Muscle of leg (tissue), 11 donors: ENCODE measurements around the gene PURB. TPM values are rescaled to one million over a fixed set of nuclear protein-coding genes. Genes with fewer than 3 reads are reported as not detected.
"Not testable (repeated sequence)": the region's sequence is repeated elsewhere in the genome, so short reads cannot be mapped to it uniquely, and the experiment has no call there.

Experiments used
- DNase-seq: peaks from one replicate; pipeline ENCODE4 v3.0.0; 2013
- H3K27ac ChIP-seq: one replicate; pipeline ENCODE4 v1.5.1; 2013; ENCODE audit warnings: mild to moderate bottlenecking, low read length, control low read depth
- H3K27me3 ChIP-seq: one replicate; pipeline ENCODE4 v1.6.1; 2013; ENCODE audit warnings: low read length; ENCODE audit not compliant: control insufficient read depth, insufficient read depth
- H3K36me3 ChIP-seq: one replicate; pipeline ENCODE4 v1.6.1; 2013; ENCODE audit warnings: low read length; ENCODE audit not compliant: control insufficient read depth, insufficient read depth
- H3K4me1 ChIP-seq: one replicate; pipeline ENCODE4 v1.6.1; 2013; ENCODE audit warnings: low read length; ENCODE audit not compliant: control insufficient read depth, insufficient read depth
- H3K4me3 ChIP-seq: one replicate; pipeline ENCODE4 v1.5.1; 2013; ENCODE audit warnings: low read length, control low read depth
- H3K9me3 ChIP-seq: replicated peaks from 2 replicates; pipeline ENCODE4 v1.6.1; 2013; ENCODE audit warnings: low read depth, low read length; ENCODE audit not compliant: control insufficient read depth
- WGBS: methylation state at CpG from one replicate; pipeline ENCODE4 v1.1.5; 2013; ENCODE audit warnings: missing lambda C conversion rate; ENCODE audit not compliant: insufficient coverage; 5-methylcytosine and 5-hydroxymethylcytosine counted together
- polyA plus RNA-seq, 8 donors: library from polyadenylated mRNA; unstranded; fragments of 120-200 nt; gene quantifications; one replicate each; pipeline versions ENCODE4 v1.2.1 to v1.2.3, GENCODE V29; 2013; ENCODE audit warnings: inconsistent platforms in 1 of 8, low replicate concordance in 1 of 8; ENCODE audit not compliant: insufficient read length in 8 of 8, insufficient read depth in 1 of 8
- total RNA-seq: library from RNA; stranded (reverse); fragments of 120-200 nt; gene quantifications from one replicate; pipeline ENCODE4 v1.2.4, GENCODE V29; 2013

Gene PURB
- total and polyA plus RNA-seq, 9 donors, result 18.6 to 41.2 (median 30.3) TPM

DNA sequence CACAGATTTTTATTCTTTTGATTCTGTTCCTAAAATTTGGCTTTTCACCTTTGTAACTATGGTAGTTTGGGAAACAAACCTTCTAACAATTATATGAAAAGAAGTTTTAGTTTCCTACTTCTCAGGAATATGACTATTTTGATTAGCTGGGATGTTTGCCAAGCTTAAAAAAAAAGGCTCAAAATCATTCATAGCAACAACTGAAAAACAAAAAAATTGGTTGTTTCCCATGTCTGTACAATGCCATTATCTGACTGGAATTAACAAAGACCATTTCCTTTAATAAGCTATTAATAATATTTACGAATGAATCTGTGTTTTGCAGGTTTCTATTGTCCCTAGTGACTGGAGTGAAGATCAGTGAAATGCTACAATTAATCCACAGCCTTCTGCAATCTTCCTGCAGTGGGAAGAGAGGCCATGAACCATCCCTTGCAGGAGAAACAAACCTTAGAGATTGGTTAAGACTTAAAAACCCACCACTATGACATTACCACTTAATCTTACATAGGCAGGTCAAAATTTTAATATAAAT lies 4.2 kb downstream of the PURB start:
- H3K27ac ChIP-seq, result no peak overlapping the region
- peak overlapping the region; percentile 27 for H3K4me3 ChIP-seq
- no CpG with 5 or more reads among the region's 1 CpG for WGBS
- DNase-seq, result no peak
- no peaks in the 10 kb centered on the region for H3K27me3 ChIP-seq
- H3K36me3 ChIP-seq, result peaks cover 19% of the 10 kb centered on the region
- no peaks in the 10 kb centered on the region for H3K9me3 ChIP-seq
- H3K4me1 ChIP-seq, result peaks cover 26% of the 10 kb centered on the region

DNA sequence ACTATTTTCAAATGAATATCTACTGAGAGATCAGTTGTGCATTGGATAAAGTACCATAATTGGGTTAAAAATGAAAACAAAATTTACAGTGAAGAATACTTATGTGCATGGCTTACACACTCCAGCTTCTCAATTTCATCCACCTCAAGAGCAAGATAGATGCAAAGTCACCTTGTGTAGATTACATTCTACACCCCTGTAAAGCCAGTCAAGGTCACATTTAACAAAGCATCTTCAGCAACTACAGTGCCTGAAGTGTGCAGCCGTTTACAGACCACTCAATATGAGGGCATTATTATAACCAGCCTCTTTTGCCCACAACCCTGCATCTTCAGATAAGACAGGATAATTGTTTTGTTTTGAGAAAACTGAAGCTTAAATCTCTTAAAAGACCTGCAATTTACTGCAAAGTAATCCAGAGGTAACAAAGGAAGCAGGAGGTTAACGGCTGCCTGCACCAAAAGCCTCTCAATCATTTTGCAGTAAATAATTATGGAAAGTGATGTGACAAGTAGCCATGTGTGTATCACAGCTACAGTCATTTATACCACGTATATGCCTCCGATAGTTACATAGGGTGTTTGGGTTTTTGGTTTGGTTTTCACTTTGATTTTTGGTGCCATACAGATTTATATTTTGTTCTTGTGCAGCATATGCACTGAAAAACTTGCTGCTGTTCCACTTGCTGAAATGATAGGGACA lies 4.9 kb downstream of the PURB start:
- H3K4me1 ChIP-seq, result peaks cover 23% of the 10 kb centered on the region
- WGBS, result no CpG with 5 or more reads among the region's 4 CpGs
- peaks cover 19% of the 10 kb centered on the region for H3K36me3 ChIP-seq
- peak overlapping the region; percentile 27 for H3K4me3 ChIP-seq
- H3K9me3 ChIP-seq, result no peaks in the 10 kb centered on the region
- H3K27ac ChIP-seq, result no peak overlapping the region
- no peak for DNase-seq
- no peaks in the 10 kb centered on the region for H3K27me3 ChIP-seq

DNA sequence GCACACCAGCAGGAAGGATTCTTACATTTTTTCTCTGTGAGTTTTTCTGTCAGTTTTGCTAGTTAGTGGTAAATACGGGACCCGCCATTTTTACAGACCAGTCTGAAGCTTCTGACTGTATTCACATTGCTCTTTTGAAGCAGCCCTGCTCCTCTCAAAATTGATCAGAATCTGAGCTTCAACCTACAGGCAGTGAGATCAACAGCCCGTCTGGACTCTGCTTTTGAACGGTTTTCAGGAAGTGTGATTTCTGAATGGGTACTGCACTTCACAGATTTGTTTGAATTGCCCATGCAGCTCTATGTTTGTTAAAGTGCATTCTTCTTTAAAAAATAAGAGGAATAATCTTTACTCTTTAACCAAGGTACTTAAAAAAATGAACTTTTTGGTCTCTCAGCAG lies 8.9 kb downstream of the PURB start:
- Histone ChIP-seq H3K4me1 (peaks cover 6% of the 10 kb centered on the region), H3K9me3 (no peaks in the 10 kb centered on the region), H3K4me3 (no peak overlapping the region), H3K36me3 (peaks cover 5% of the 10 kb centered on the region), H3K27ac (no peak overlapping the region), H3K27me3 (no peaks in the 10 kb centered on the region)
- no CpG with 5 or more reads among the region's 4 CpGs for WGBS
- no peak for DNase-seq

DNA sequence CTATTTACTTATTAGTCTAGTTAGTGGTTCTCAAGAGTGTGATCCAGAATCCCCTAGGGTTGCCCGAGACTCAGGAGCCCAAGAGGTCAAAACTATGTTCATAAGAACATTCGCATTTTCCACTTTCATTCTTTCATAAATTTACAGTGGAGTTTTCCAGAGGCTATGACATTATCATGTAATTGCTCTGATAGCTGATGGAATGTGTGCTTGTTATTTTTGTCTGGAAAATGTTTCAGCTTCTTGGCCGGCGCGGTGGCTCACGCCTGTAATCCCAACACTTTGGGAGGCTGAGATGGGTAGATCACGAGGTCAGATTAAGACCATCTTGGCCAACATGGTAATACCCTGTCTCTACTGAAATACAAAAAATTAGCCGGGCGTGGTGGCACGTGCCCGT lies 10.1 kb downstream of the PURB start:
- 91% methylated on average over 4 of the region's 11 CpGs for WGBS
- H3K27me3 ChIP-seq, result no peaks in the 10 kb centered on the region
- no peaks in the 10 kb centered on the region for H3K9me3 ChIP-seq
- no peak for DNase-seq
- peaks cover under 1% of the 10 kb centered on the region for H3K36me3 ChIP-seq
- H3K27ac ChIP-seq, result no peak overlapping the region
- H3K4me3 ChIP-seq, result no peak overlapping the region
- H3K4me1 ChIP-seq, result no peaks in the 10 kb centered on the region

DNA sequence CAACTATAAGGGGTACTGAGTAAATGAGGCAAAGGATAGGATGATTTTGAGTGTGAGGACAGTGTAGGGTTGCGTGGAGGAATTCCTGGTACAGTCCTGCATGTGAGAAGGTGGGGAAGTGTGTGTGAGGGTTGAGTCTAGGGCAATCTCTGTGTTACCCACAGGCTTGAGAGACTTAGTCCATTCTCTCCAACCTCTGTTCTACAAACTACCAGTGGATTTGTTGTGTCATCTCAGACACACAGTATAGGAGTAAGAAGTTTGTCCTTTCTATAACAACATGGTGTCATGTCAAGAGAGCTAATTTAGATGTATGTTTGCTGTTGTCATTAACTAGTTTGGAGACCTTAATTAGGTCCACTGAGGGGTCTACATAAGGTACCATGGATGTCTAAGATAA lies 12.5 kb downstream of the PURB start:
- Histone ChIP-seq H3K4me1 (no peaks in the 10 kb centered on the region), H3K36me3 (no peaks in the 10 kb centered on the region), H3K27ac (no peak overlapping the region), H3K9me3 (no peaks in the 10 kb centered on the region), H3K27me3 (no peaks in the 10 kb centered on the region), H3K4me3 (no peak overlapping the region)
- no peak for DNase-seq
- WGBS, result no CpG with 5 or more reads among the region's 1 CpG

DNA sequence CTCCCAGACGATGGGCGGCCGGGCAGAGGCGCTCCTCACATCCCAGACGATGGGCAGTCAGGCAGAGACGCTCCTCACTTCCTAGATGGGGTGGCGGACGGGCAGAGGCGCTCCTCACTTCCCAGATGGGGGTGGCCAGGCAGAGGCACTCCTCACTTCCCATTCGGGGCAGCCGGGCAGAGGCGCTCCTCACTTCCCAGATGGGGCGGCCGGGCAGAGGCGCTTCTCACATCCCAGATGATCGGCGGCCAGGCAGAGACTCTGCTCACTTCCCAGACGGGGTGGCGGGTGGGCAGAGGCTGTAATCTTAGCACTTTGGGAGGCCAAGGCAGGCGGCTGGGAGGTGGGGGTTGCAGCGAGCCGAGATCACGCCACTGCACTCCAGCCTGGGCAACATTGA lies 13.4 kb downstream of the PURB start:
- H3K27me3 ChIP-seq, DNase-seq, H3K36me3 ChIP-seq, H3K9me3 ChIP-seq, H3K4me3 ChIP-seq, H3K4me1 ChIP-seq, H3K27ac ChIP-seq: not testable (repeated sequence)
- 95% methylated on average over 19 of the region's 23 CpGs for WGBS

DNA sequence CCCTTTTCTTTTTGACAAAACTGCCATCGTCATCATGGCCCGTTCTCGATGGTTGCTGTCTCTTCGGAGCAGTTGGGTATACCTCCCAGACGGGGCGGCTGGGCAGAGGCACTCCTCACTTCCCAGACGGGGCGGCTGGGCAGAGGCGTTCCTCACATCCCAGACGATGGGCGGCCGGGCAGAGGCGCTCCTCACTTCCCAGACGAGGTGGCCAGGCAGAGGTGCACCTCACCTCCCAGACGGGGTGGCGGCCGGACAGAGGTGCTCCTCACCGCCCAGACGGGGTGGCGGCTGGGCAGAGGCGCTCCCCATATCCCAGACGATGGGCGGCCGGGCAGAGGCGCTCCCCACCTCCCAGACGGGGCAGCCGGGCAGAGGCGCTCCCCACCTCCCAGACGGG lies 14.6 kb downstream of the PURB start:
- H3K27ac ChIP-seq, DNase-seq, H3K27me3 ChIP-seq, H3K9me3 ChIP-seq, H3K36me3 ChIP-seq, H3K4me3 ChIP-seq, H3K4me1 ChIP-seq: not testable (repeated sequence)
- WGBS, result 83% methylated on average over 16 of the region's 29 CpGs

DNA sequence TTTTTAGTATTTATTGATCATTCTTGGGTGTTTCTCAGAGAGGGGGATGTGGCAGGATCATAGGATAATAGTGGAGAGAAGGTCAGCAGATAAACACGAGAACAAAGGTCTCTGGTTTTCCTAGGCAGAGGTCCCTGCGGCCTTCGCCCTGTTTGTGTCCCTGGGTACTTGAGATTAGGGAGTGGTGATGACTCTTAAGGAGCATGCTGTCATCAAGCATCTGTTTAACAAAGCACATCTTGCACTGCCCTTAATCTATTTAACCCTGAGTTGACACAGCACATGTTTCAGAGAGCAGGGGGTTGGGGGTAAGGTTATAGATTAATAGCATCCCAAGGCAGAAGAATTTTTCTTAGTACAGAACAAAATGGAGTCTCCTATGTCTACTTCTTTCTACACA lies 15.0 kb downstream of the PURB start:
- not testable (repeated sequence) for DNase-seq, H3K27ac ChIP-seq, H3K4me3 ChIP-seq, H3K36me3 ChIP-seq, H3K4me1 ChIP-seq, H3K27me3 ChIP-seq, H3K9me3 ChIP-seq
- WGBS, result no CpG with 5 or more reads among the region's 3 CpGs

DNA sequence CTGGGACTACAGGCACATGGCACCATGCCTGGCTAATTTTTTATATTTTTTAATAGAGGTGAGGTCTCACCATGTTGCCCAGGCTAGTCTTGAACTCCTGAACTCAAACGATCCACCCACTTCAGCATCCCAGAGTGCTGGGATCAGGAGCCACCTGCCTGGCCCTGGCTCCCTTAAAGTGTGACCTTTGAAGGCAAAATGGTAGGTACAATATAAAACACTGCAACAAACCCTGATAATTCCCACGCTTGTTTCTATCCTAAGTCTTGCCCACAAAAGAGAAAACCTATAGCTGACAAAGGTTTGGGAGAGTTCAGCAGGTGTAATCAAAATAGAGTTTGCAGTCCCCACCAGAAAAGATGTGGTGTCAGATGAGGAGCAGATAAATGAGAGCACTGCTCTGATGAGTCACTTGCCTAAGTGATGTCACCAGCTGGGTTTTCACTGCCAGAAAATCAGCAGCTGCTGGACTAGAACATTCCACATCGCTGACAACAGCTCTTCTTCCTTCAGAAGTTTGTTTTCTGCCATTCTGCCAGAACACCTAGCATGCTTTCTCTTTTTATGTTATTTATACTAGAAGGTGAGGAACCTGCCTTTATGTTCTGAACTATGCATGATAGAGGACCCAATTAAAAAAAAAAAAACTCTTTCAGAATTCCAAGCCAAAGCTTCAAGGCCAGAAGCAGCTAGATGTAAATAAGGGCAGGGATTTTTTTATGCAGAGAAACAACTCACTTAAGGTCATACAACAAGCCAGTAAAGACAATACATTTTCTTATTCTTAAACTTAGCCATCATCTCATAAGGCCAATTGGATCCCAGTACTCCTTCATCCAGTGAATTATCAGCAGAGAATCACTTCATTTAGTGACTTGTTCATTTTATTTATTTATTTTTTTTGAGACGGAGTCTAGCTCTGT lies 18.0 kb downstream of the PURB start:
- H3K4me1 ChIP-seq, result peaks cover 5% of the 10 kb centered on the region
- peak; percentile 81 for DNase-seq
- H3K9me3 ChIP-seq, result no peaks in the 10 kb centered on the region
- peak overlapping the region; percentile 37 for H3K27ac ChIP-seq
- no peaks in the 10 kb centered on the region for H3K27me3 ChIP-seq
- no peaks in the 10 kb centered on the region for H3K36me3 ChIP-seq
- H3K4me3 ChIP-seq, result no peak overlapping the region
- 100% methylated on average over 1 of the region's 4 CpGs for WGBS

DNA sequence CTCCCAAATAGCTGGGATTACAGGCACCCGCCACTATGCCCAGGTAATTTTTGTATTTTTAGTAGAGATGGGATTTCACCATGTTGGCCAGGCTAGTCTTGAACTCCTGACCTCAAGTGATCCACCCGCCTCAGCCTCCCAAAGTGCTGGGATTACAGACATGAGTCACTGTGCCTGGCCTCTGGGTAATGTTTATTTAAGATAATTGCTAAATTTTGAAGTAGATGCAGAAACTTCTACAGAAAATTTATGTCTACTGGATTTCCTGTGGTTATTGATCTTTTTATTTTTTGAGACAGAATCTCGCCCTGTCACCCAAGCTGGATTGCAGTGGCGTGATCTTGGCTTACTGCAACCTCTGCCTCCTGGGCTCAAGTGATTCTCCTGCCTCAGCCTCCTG lies 23.4 kb downstream of the PURB start:
- H3K4me1 ChIP-seq, H3K27ac ChIP-seq, H3K9me3 ChIP-seq, DNase-seq, H3K36me3 ChIP-seq, H3K4me3 ChIP-seq, H3K27me3 ChIP-seq: not testable (repeated sequence)
- no CpG with 5 or more reads among the region's 4 CpGs for WGBS
